Neural cell (in vitro differentiated cells): ENCODE measurements around the gene DNAH6. TPM values are rescaled to one million over a fixed set of nuclear protein-coding genes. Genes with fewer than 3 reads are reported as not detected.

ENCODE experiments used
- H2AFZ ChIP-seq: fragments of 200-600, 300-800 bp; sonication (generic), shearing (Covaris generic); 2 replicates; pipeline ENCODE4 v1.6.0; 2014; ENCODE audit warnings: low read depth, mild to moderate bottlenecking, antibody characterized with exemption, low read length, moderate library complexity
- H3F3A ChIP-seq: fragments of 200-600 bp; shearing (Covaris generic); 2 replicates; pipeline ENCODE4 v1.6.1; 2016; ENCODE audit warnings: mild to moderate bottlenecking, moderate library complexity, mixed read lengths, antibody characterized with exemption, low read length; ENCODE audit not compliant: insufficient read depth, poor library complexity, severe bottlenecking
- H3K27ac ChIP-seq: fragments of 200-600, 300-800 bp; sonication (generic), shearing (Covaris generic); 2 replicates; pipeline ENCODE4 v1.5.1; 2014; ENCODE audit warnings: mild to moderate bottlenecking, low read length, moderate library complexity
- H3K27me3 ChIP-seq: fragments of 300-800, 200-600 bp; sonication (generic), shearing (Covaris generic); 2 replicates; pipeline ENCODE4 v1.6.0; 2014; ENCODE audit warnings: mild to moderate bottlenecking, low read depth, low read length, moderate library complexity; ENCODE audit not compliant: insufficient read depth
- H3K36me3 ChIP-seq: fragments of 300-800, 200-600 bp; sonication (generic), shearing (Covaris generic); 2 replicates; pipeline ENCODE4 v1.5.1; 2014; ENCODE audit warnings: mild to moderate bottlenecking, antibody characterized with exemption, low read length, moderate library complexity; ENCODE audit not compliant: insufficient read depth
- H3K4me2 ChIP-seq: fragments of 300-800, 200-600 bp; sonication (generic), shearing (Covaris generic); 2 replicates; pipeline ENCODE4 v1.6.0; 2014; ENCODE audit warnings: mild to moderate bottlenecking, low read length
- H3K4me3 ChIP-seq: fragments of 300-800, 200-600 bp; sonication (generic), shearing (Covaris generic); 2 replicates; pipeline ENCODE4 v1.5.1; 2014; ENCODE audit warnings: mild to moderate bottlenecking, low read length, moderate library complexity
- H3K79me2 ChIP-seq: fragments of 200-600 bp; shearing (Covaris generic); replicated peaks from 2 replicates; pipeline ENCODE4 v1.6.0; 2014; ENCODE audit warnings: mild to moderate bottlenecking, low read length, moderate library complexity; ENCODE audit not compliant: insufficient read depth
- H3K9ac ChIP-seq: fragments of 300-800, 200-600 bp; sonication (generic), shearing (Covaris generic); 2 replicates; pipeline ENCODE4 v1.6.1; 2016; ENCODE audit warnings: mild to moderate bottlenecking, low read length, mixed read lengths
- H3K9me2 ChIP-seq: fragments of 200-600 bp; shearing (Covaris generic); 2 replicates; pipeline ENCODE4 v1.6.1; 2016; ENCODE audit warnings: mild to moderate bottlenecking, low read length, mixed read lengths; ENCODE audit not compliant: insufficient read depth
- H3K9me3 ChIP-seq: fragments of 200-600, 300-800 bp; sonication (generic), shearing (Covaris generic); 2 replicates; pipeline ENCODE4 v1.6.1; 2016; ENCODE audit warnings: mild to moderate bottlenecking, mixed run types, low read length, moderate library complexity, mixed read lengths
- H4K20me1 ChIP-seq: fragments of 200-600 bp; shearing (Covaris generic); 2 replicates; pipeline ENCODE4 v1.6.1; 2016; ENCODE audit warnings: mild to moderate bottlenecking, mixed run types; ENCODE audit not compliant: insufficient read depth
- CTCF ChIP-seq: fragments of 450-650 bp; IDR thresholded peaks from 2 replicates; pipeline ENCODE4 v1.5.1; 2014; ENCODE audit warnings: antibody characterized with exemption, mild to moderate bottlenecking, moderate library complexity; ENCODE audit not compliant: poor library complexity, severe bottlenecking
- EP300 ChIP-seq: fragments of 450-650 bp; conservative IDR thresholded peaks from 2 replicates; pipeline ENCODE4 v1.6.1; 2014; ENCODE audit warnings: antibody characterized with exemption, mild to moderate bottlenecking, moderate library complexity; ENCODE audit not compliant: poor library complexity, severe bottlenecking
- EZH2 ChIP-seq: fragments of 200-600, 300-800 bp; shearing (Covaris generic), sonication (generic); IDR thresholded peaks from 2 replicates; pipeline ENCODE4 v1.6.1; 2014; ENCODE audit warnings: antibody characterized with exemption, low read length, borderline replicate concordance, mild to moderate bottlenecking; ENCODE audit not compliant: insufficient read depth, poor library complexity, severe bottlenecking
- MXI1 ChIP-seq: fragments of 450-650 bp; conservative IDR thresholded peaks from 2 replicates; pipeline ENCODE4 v1.6.1; 2014; ENCODE audit warnings: antibody characterized with exemption, mild to moderate bottlenecking; ENCODE audit not compliant: poor library complexity, severe bottlenecking
- POLR2AphosphoS5 ChIP-seq: IDR thresholded peaks from 2 replicates; pipeline ENCODE4 v1.6.1; 2012
- RAD21 ChIP-seq: fragments of 450-650 bp; conservative IDR thresholded peaks from 2 replicates; pipeline ENCODE4 v1.6.1; 2014; ENCODE audit warnings: antibody characterized with exemption, mild to moderate bottlenecking, moderate library complexity
- REST ChIP-seq: IDR thresholded peaks from 2 replicates; pipeline ENCODE4 v1.6.1; 2012; ENCODE audit warnings: borderline replicate concordance
- SMC3 ChIP-seq: fragments of 450-650 bp; conservative IDR thresholded peaks from 2 replicates; pipeline ENCODE4 v1.6.1; 2014; ENCODE audit warnings: antibody characterized with exemption, mild to moderate bottlenecking, moderate library complexity; ENCODE audit not compliant: poor library complexity
- TAF1 ChIP-seq: IDR thresholded peaks from 2 replicates; pipeline ENCODE4 v1.6.1; 2012; ENCODE audit warnings: low read depth
- polyA plus RNA-seq: library from polyadenylated mRNA; depleted of rRNA; stranded (reverse); fragments of >200 nt; gene quantifications from 2 replicates; pipeline ENCODE4 v1.2.3, GENCODE V29; 2014

The DNAH6 gene
- polyA plus RNA-seq, 1 donor from 2014 or later, result 2.1 TPM

DNA sequence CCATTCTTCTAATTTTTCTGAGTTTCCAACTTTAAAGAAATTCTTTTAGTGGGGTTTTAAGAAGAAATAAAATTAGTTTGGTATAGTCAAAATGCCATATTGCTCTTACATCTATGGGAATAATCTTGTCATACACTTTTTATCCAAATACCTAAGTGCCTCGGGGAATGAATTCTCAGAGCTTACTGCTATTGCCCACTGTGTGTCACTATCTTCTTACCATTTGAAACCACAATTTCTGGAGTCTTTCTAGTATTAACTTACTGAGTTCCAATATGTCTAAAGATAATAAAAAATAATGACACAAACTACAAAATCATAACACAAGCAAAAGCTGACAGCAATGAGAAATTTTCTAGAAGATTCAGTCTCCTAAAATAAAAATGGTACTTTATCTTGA, 23.7 kb upstream of the DNAH6 start:
- Histone ChIP-seq H4K20me1 (no peaks in the 10 kb centered on the region), H3K36me3 (no peaks in the 10 kb centered on the region), H3K9me2 (no peaks in the 10 kb centered on the region), H3K27ac (no peak overlapping the region), H2AFZ (no peak overlapping the region), H3K9me3 (no peaks in the 10 kb centered on the region), H3K9ac (no peak overlapping the region), H3K79me2 (no peaks in the 10 kb centered on the region), H3F3A (no peaks in the 10 kb centered on the region), H3K4me3 (no peak overlapping the region), H3K27me3 (no peaks in the 10 kb centered on the region), H3K4me2 (no peak overlapping the region)
- no peak for TF ChIP-seq EZH2
- peak; percentile 68 for TF ChIP-seq SMC3
- TF ChIP-seq RAD21, result peak; percentile 64
- TF ChIP-seq EP300, result no peak
- TF ChIP-seq TAF1, result no peak
- TF ChIP-seq POLR2AphosphoS5, result no peak
- TF ChIP-seq CTCF, result peak; percentile 58
- TF ChIP-seq REST, result no peak
- TF ChIP-seq MXI1, result no peak

GRCh38 chr2:84493514-84493913, 22.8 kb upstream of the DNAH6 start:
- Histone ChIP-seq H4K20me1 (no peaks in the 10 kb centered on the region), H3F3A (no peaks in the 10 kb centered on the region), H3K79me2 (no peaks in the 10 kb centered on the region), H3K27ac (no peak overlapping the region), H3K4me2 (no peak overlapping the region), H3K27me3 (no peaks in the 10 kb centered on the region), H2AFZ (no peak overlapping the region), H3K36me3 (no peaks in the 10 kb centered on the region), H3K9me2 (no peaks in the 10 kb centered on the region), H3K9me3 (no peaks in the 10 kb centered on the region), H3K9ac (no peak overlapping the region), H3K4me3 (no peak overlapping the region)
- TF ChIP-seq EP300 (no peak), TAF1 (no peak)

GRCh38 chr2:84494070-84494469, 22.2 kb upstream of the DNAH6 start:
- H4K20me1 ChIP-seq, result no peaks in the 10 kb centered on the region
- H3K9me2 ChIP-seq, result no peaks in the 10 kb centered on the region
- no peak overlapping the region for H3K4me2 ChIP-seq
- no peaks in the 10 kb centered on the region for H3K27me3 ChIP-seq
- TF ChIP-seq MXI1, result no peak
- no peak for TF ChIP-seq CTCF
- no peak for TF ChIP-seq SMC3
- TF ChIP-seq REST, result no peak
- TF ChIP-seq TAF1, result no peak
- no peak for TF ChIP-seq EP300
- TF ChIP-seq EZH2, result no peak
- no peak for TF ChIP-seq POLR2AphosphoS5
- no peak overlapping the region for H2AFZ ChIP-seq
- H3F3A ChIP-seq, result no peaks in the 10 kb centered on the region
- H3K9me3 ChIP-seq, result no peaks in the 10 kb centered on the region
- H3K79me2 ChIP-seq, result no peaks in the 10 kb centered on the region
- no peak overlapping the region for H3K27ac ChIP-seq
- H3K4me3 ChIP-seq, result no peak overlapping the region
- H3K36me3 ChIP-seq, result no peaks in the 10 kb centered on the region
- no peak overlapping the region for H3K9ac ChIP-seq
